ENCODE measurements around the gene BEND2.

Gene BEND2

GRCh38 chrX:18136816-18137215 is 83.9 kb downstream of the BEND2 start:
- no peak for DNase-seq (ENCODE audit: low spot score)

DNA sequence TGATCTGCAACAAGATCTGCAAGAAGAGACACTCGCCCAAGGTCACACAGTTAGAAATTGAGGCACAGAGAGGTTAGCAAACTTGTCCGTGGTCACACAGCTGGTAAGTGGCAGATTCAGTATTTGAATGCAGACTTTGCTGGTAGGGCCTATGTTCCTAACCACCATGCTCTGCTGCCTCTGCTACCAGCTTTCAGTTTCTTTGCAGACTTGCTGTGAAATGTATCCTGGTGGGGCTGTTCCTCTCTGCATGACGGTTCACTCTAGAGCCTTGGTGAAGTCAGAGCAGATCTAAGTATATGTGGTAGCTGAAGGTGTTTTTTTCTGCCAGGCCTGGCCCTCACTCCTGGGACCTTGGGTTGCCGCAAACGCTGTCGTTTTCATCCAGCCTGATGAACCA is 87.1 kb downstream of the BEND2 start:
- DNase-seq (ENCODE audit: low spot score) = no peak

- DNase-seq (ENCODE audit: low spot score) = no peak
Observed at GRCh38 chrX:18129690-18130089, 91.0 kb downstream of the BEND2 start.

DNA sequence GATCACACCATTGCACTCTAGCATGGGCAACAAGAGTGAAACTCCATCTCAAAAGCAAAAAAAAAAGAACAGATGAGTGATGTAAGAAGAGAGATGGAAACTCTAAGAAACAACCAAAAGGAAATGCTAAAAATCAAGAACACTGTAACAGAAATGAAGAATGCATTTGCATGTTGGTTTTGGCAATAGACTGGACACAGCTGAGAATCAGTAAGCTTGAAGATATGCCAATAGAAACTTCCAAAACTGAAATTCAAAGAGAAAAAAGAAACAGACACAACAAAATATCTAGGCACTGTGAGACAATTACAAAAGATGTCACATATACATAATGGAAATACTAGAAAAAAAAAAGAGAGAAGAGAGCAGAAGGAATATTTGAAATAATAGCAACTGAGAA is 93.7 kb downstream of the BEND2 start:
- DNase-seq (ENCODE audit: low spot score) = no peak

- DNase-seq (ENCODE audit: low spot score) = no peak
Observed at GRCh38 chrX:18119856-18120255, 100.8 kb downstream of the BEND2 start.
